Stimulated activated CD4-positive, alpha-beta T cell treated with anti-CD3 and anti-CD28 coated beads, Interleukin-2, amount 100 ng/mL, for 48 hours (primary cell): ENCODE results near the gene INF2.
"Not testable (repeated sequence)": the region's sequence is repeated elsewhere in the genome, so short reads cannot be mapped to it uniquely, and the experiment has no call there.

Experiments
- DNase-seq, 2 donors: peaks; one replicate each; pipeline ENCODE4 v3.0.0-alpha.2; 2020

INF2 gene

GRCh38 chr14:104724407-104724980 is 35.1 kb downstream of the INF2 start:
- no peak for DNase-seq

- no peak for DNase-seq
Measured at GRCh38 chr14:104724981-104725771, 35.8 kb downstream of the INF2 start.

GRCh38 chr14:104725772-104726548 is 36.5 kb downstream of the INF2 start:
- DNase-seq, result no peak

DNA sequence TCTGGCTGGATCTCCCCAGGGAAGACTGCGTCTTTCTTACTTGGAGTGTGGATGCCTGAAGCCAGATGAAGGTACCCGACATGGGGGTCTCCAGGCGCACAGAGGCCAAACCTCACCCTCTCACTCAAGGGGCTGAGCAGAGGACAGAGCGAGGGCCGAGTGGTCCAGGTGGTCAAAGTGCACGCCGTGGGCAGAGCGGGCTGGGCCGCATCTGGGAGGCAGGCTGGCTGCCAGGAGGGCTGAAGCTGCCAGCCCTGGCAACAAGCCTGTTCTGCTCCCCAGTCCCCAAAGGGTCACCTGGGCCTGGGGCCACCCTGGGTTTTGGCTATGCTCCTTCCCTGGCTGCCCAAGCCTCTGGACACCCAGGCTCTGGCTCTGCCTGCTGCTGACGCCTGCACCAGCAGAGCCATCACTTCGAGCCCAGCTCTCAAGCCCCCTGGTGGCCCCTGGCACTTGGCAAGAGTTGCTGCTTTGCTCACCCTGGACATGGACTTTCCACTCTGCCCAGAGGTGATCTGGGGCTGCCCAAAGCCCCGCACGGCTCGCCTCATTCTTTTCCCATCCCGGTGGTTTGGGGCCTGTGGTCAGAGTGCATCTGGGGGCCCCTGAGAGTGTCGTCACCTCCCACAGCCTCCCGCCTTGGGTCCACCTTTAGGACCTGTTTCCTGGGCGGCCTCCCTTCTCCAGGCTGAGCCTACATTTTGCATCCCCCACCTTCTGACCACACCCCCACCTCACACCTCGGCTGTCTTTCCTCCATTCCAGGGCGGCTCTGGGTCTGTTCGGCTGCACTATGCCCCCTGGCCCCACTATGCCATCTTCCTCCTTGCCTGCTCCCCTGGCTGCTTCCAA is 37.4 kb downstream of the INF2 start:
- no peak for DNase-seq

DNA sequence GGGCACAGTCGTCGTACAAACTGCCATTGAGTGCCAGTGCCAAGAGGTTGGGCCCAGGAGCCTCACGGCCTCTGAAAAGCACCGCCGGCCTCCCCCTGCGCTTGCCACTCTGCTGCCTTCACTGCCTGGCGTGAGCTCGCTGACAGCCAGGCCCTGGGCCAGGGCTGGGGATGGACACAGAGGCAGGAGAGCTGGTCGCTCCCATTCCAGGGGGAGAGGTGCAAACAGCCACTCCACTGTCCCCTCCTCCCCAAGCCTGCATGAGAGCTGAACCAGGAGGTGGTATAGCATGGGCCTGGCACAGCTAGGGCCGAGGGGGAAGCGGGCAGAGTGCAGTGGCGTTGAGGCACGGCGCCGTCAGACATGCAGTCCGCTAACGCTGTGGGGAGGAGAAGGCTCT is 39.2 kb downstream of the INF2 start:
- DNase-seq, result no peak

- not testable (repeated sequence) for DNase-seq
Measured at GRCh38 chr14:104729176-104729834, 39.9 kb downstream of the INF2 start.

DNA sequence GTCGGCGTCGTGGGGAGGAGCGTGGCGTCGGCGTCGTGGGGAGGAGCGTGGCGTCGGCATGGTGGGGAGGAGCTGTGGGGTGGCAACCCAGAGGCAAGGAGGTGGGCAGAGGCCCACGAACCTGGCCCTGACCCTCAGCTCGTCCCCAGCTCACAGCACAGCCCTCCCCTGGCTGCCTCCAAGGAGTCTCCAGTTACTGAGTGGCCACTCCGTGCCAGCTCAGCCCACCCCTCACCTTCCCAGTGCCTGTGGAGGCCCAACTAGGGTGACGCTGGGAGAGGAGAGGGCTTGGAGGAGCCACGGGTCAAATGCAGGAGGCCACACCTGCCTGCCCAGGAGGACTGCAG is 40.4 kb downstream of the INF2 start:
- DNase-seq, result no peak

DNA sequence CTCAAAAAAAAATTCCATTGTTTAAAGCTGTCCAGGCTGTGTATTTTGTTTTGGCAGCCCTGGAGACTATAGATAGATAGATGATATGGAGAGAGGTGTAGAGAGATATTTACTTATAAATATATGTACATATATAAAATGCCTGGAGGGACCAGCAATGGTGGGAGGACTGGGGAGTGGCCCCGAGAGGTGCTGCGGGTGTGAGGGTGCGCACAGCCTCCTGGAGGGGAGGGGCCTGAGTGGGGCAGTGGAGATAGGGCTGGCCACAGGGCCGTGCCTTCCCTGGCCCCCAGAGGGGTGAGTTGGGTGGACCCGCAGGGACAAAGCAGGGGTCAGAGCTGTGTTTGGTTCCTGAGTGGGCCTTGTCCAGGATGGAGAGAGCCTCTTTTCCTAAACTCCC is 41.1 kb downstream of the INF2 start:
- no peak for DNase-seq

DNA sequence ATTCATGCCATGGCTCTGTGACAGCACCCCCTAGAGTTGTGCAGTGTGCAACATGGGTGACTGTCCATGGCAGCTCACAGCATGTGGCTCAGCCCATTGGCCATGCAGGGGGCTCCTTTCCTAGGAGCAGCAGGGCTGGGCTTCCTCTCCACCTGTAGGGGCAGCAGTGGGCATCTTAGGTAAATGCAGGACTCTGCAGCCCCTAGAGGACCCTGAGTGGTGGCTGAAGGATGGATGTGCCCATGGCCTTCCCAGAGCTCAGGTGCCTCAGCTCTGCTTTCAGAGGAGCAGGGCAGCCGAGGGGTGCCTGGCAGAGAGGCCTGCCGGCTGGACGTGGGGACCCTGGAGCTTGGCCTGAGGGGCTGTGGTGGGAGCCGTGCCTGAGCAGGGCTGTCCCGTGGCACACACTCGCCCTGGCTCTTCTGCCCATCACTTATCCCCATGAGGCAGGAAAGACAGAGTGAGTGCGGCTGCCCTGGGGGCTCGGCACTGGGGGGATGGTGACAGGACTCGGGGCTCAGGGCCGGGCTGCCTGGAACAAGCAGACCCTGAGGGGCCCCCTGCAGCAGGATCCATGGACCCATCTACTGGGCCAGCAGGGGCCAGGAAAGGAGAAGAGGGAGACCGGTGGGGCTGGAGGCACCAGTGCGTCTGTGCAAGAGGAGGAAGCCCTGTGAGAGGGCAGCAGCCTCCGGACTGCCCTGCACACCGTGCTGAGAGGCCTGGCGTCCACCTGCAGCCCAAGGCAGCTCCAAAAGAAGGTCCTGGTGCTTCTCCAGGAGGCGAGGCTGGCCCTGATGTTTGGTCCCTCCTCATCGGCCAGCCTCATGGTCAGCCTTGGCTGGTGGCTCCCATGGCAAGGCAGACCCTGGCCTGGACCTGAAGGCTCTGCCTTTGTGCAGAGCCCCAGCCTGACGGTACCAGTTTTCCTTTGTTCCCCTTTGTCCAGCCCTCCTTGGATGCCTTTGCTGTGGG is 42.2 kb downstream of the INF2 start:
- no peak for DNase-seq

- no peak for DNase-seq
Measured at GRCh38 chr14:104732355-104732804, 43.0 kb downstream of the INF2 start.

DNA sequence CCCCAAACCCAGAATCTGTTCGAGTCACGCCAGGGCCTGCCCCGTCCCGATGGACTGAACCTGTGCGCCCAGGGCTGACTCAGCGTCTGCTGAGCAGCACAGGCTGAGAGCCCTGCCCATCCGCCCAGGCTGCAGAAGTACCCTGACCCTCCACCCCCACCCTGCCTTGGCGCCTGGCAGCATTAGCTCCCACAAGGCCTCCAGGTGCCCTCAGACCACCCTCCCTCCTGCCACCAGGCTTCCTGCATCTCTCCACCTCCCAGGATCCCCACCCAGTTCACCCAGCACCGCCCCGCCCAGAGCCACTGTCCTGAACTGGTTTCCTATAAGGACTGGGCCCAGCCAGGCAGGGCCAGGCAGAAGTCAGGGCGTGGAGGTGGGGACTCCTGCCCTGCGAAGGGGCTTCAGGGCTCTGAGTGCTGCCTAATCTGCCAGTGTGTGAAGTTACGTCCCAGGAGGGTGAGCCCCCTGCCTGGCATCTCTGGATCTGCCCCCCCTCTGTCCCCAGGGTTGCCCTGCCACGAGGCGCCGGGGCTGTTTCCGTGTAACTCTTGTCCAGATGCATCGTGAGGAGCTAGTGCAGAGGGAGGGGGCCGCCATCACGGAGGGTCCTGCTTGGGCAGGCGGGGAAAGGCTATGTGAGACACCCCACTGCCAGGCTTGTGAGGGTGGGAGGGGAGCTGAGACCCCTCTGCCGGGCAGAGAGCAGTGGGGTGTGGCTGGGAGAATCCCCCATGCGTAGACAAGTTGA is 43.7 kb downstream of the INF2 start:
- DNase-seq, result no peak

GRCh38 chr14:104734051-104734587 is 44.7 kb downstream of the INF2 start:
- no peak for DNase-seq

DNA sequence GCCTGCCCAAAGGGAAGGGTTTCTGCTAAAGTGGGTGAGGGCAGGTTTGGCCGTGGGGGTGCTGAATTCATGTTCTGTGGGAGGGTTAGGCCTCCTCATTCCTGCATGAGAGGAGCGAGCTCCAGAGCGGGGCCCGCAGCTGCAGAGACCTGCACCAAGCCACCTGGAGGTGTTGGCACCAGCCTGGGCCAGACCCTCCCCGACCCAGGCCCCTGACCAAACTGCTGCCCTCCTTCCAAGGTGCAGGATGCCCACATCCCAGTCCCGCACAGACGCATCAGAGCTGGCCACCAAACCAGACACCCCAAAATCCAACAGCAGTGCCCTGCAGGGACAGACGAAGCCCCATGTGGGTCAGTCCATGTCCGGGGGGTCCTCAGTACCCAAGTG is 45.2 kb downstream of the INF2 start:
- DNase-seq, result no peak

- DNase-seq, result no peak
Measured at GRCh38 chr14:104734991-104735779, 45.8 kb downstream of the INF2 start.

- no peak for DNase-seq
Measured at GRCh38 chr14:104735830-104736642, 46.6 kb downstream of the INF2 start.

DNA sequence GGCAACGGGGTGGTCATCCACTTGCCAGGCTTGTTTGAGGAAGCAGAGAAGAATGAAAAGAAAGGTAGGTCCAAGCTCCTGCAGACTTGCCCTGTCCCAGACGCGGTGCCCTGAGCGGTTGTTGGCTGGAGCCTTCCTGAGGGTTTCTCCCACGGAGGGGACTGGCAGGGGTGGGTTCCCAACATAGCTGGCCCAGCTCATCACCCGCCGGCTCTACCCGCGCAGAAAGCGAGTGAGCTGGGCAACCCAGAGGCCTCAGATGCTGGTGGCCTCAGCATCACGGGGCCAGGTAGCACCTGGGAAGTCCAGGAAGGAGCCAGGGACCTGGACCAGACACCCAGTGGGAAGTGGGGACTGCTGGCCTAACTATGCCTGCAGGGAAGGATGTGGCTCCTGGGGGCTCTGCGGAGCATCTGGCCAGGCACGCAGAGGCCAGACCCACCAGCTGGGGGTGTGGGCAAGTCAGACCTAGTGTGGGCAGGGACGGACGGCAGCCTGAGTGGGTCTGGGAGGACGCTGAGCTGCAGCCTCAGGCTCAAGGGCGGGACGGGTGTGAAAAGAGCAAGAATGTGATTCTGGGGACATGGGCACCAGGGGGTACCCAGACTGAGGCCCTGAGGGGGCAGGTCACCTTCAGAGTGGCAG is 49.1 kb downstream of the INF2 start:
- DNase-seq, result no peak

GRCh38 chr14:104739026-104739425 is 49.6 kb downstream of the INF2 start:
- DNase-seq, result no peak
